SH-SY5Y (cell line): Measurements from ENCODE around the gene NTRK2.

Experiments
- GATA2 ChIP-seq: IDR thresholded peaks from 2 replicates; pipeline ENCODE4 v1.6.1; 2011; ENCODE audit warnings: mild to moderate bottlenecking, low read depth, low read length
- GATA3 ChIP-seq: IDR thresholded peaks from 2 replicates; pipeline ENCODE4 v1.6.1; 2011; ENCODE audit warnings: low read depth, mild to moderate bottlenecking, low read length, moderate library complexity

The NTRK2 gene

GRCh38 chr9:84970432-84970831 lies 300.9 kb downstream of the NTRK2 start:
- TF ChIP-seq GATA3 (no peak), GATA2 (no peak)

- TF ChIP-seq GATA3 (no peak), GATA2 (no peak)
These were observed 302.0 kb downstream of the NTRK2 start for GRCh38 chr9:84971571-84971970.

DNA sequence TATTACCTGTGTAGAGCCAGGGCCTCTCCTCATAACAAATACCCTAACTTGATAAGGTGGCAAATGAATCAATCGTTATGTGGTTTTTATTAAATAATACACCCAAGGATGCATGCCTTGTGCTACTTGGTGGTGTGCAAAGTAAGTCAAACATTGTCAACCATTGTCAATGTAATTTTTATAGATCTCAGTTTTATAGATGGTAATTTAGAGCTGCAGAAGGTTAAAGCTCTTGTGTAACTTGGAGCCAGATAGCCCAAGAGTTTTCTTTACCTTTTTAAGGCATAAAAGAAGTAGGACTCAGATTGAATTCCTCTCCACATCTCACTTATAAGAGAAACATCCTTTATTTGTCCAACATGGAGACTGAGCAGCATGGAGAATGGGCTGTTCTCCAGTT lies 304.7 kb downstream of the NTRK2 start:
- TF ChIP-seq GATA2 = no peak
- no peak for TF ChIP-seq GATA3

GRCh38 chr9:84974855-84975254 lies 305.3 kb downstream of the NTRK2 start:
- TF ChIP-seq GATA3 (no peak), GATA2 (no peak)

- no peak for TF ChIP-seq GATA3
- TF ChIP-seq GATA2 = no peak
These were observed 306.4 kb downstream of the NTRK2 start for GRCh38 chr9:84975926-84976325.

GRCh38 chr9:84978661-84979060 lies 309.1 kb downstream of the NTRK2 start:
- no peak for TF ChIP-seq GATA3
- TF ChIP-seq GATA2 = no peak

DNA sequence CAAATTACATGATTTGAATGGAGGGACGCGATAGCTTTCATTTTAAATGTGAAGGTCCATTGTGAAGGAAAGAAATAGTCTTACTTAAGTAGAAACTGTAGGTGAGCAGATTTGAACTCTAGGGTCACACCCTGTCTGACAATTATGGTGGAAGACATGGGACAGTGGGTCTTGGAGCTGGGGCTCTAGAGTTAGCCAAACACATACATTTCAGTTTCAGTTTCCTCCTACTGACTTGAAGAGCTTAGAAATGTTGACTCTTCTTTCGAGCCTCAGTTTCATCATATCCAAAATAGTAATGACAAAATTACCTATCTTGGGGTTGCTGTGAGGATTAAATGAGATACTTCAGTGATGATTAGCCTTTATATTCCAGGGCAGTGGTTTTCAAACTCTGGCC lies 314.2 kb downstream of the NTRK2 start:
- TF ChIP-seq GATA2 = no peak
- no peak for TF ChIP-seq GATA3

- TF ChIP-seq GATA3 = no peak
- no peak for TF ChIP-seq GATA2
These were observed 319.1 kb downstream of the NTRK2 start for GRCh38 chr9:84988621-84989020.

DNA sequence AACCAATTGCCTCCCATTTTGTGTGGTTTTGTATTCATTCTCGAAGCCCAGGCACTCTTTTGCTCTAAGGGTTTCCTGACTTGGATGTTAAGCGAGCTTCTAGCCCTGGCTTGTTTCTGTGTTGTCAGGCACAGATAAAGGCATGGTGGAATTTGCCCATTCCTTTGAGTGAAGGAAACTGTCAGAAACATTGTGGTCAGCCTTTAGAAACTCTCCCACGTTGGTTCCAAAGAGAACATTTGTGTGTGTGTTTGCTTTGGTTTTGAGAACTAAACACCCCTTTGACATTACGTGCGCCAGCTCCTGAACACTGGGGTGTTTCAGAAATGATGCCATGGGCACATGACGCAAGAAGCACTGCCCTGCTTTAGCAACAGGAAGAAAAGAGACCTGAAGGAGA lies 320.9 kb downstream of the NTRK2 start:
- TF ChIP-seq GATA2 (no peak), GATA3 (no peak)

GRCh38 chr9:84990850-84991513 lies 321.5 kb downstream of the NTRK2 start:
- TF ChIP-seq GATA2 (no peak), GATA3 (no peak)

GRCh38 chr9:84991514-84991870 lies 322.0 kb downstream of the NTRK2 start:
- no peak for TF ChIP-seq GATA3
- no peak for TF ChIP-seq GATA2

- TF ChIP-seq GATA2 (no peak), GATA3 (no peak)
These were observed 322.9 kb downstream of the NTRK2 start for GRCh38 chr9:84992381-84992780.

GRCh38 chr9:84993105-84993504 lies 323.6 kb downstream of the NTRK2 start:
- TF ChIP-seq GATA3 = no peak

DNA sequence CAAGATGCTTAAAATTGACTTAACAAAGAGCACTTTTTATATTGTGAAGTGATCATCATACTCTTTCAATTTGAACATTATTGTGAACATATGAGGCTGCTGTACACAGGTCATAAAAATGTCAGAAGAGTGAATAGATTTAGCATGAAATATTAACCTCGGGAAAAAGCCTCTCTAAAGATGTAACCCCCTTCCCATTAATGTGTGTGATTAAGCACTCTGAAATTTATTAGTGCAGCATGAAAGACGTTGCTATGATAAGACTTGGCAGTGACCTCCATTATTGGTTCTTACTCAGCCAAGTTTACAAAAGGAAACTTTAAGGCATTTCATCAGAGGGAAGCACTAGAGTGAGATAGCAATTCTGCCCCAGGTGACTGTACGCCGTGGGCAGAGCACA lies 326.5 kb downstream of the NTRK2 start:
- no peak for TF ChIP-seq GATA3
- TF ChIP-seq GATA2 = no peak

DNA sequence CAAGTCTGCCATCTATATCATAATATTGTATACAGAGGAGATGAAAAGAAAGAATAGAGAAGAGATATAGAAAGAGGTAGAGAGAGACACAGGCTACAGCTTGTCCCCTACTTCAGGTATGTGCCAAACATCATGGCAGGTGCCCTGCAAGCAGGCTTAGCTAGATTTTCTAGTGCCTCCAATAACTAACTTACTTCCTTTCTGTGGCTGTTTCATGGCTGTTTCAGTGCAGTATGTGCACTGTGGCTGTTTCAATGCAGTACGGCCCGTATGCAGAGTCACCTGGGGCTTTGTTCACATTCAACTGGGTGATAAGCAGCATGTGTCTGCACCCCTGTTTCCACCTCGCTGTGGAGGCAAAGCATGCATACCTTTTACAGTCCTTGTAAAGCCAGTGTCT lies 327.2 kb downstream of the NTRK2 start:
- TF ChIP-seq GATA2 (no peak), GATA3 (no peak)

- TF ChIP-seq GATA2 (no peak), GATA3 (no peak)
These were observed 327.9 kb downstream of the NTRK2 start for GRCh38 chr9:84997472-84997871.
